Naive thymus-derived CD8-positive, alpha-beta T cell (primary cell): ENCODE data around the gene ARHGAP40. TPM values are rescaled to one million over a fixed set of nuclear protein-coding genes. Genes with fewer than 3 reads are reported as not detected.

Source experiments
- ATAC-seq, 2 donors: fragments of 150-1000 bp; cut with Tn5 transposase in 1 of 2; sonication (Bioruptor Pico), chemical (Tn5 transposase) in 1 of 2; 1 replicate in 1 of 2; 2 replicates in 1 of 2; pipeline ENCODE4 v1.10.0; 2021; ENCODE audit warnings: mild to moderate bottlenecking in 2 of 2, moderate library complexity in 2 of 2
- POLR2A ChIA-PET: fragments of 350-600 bp; sonication (Branson Sonifier 250); formaldehyde crosslinking; loops from one replicate; lab custom pipeline; 2021; ENCODE audit warnings: antibody characterized with exemption; lab: Charles Lee
- DNase-seq, 10 donors: peaks; one replicate each; pipeline versions ENCODE4 v3.0.0 to v3.0.0-alpha.2; 2020 to 2022
- H3K27ac Mint-ChIP-seq, 10 donors: one replicate each; pipeline ENCODE4 v1.8.0; 2020 to 2022; ENCODE audit warnings: mild to moderate bottlenecking in 10 of 10, mixed read lengths in 10 of 10, moderate library complexity in 4 of 10, inconsistent platforms in 1 of 10
- H3K27me3 Mint-ChIP-seq, 5 donors: one replicate each; pipeline ENCODE4 v1.8.0; 2021 to 2022; ENCODE audit warnings: mixed read lengths in 5 of 5
- H3K36me3 Mint-ChIP-seq, 3 donors: one replicate each; pipeline ENCODE4 v1.8.0; 2020 to 2022; ENCODE audit warnings: mixed read lengths in 3 of 3, mild to moderate bottlenecking in 2 of 3, inconsistent platforms in 1 of 3
- H3K4me1 Mint-ChIP-seq, 4 donors: one replicate each; pipeline ENCODE4 v1.8.0; 2021 to 2022; ENCODE audit warnings: mixed read lengths in 4 of 4
- H3K4me3 Mint-ChIP-seq, 10 donors: one replicate each; pipeline ENCODE4 v1.8.0; 2020 to 2022; ENCODE audit warnings: mild to moderate bottlenecking in 10 of 10, mixed read lengths in 10 of 10, moderate library complexity in 6 of 10, inconsistent platforms in 1 of 10
- H3K9me3 Mint-ChIP-seq, 9 donors: one replicate each; pipeline ENCODE4 v1.8.0; 2020 to 2022; ENCODE audit warnings: mixed read lengths in 9 of 9, mild to moderate bottlenecking in 3 of 9, inconsistent platforms in 1 of 9, moderate library complexity in 1 of 9
- polyA plus RNA-seq, 3 donors: library from polyadenylated mRNA; unstranded; fragments of 300-500 nt; fragmentation: Illumina TruSeq; gene quantifications; one replicate each; pipeline ENCODE4 v1.2.3, GENCODE V29; 2021
- total RNA-seq, 8 experiments: library from RNA in 2 of 8; stranded (reverse) in 2 of 8; gene quantifications; one replicate each; pipeline ENCODE4 v1.2.3 and lab custom pipeline; 2021 to 2026

Gene ARHGAP40
- total and polyA plus RNA-seq, 5 experiments from 2014 or later = not detected

DNA sequence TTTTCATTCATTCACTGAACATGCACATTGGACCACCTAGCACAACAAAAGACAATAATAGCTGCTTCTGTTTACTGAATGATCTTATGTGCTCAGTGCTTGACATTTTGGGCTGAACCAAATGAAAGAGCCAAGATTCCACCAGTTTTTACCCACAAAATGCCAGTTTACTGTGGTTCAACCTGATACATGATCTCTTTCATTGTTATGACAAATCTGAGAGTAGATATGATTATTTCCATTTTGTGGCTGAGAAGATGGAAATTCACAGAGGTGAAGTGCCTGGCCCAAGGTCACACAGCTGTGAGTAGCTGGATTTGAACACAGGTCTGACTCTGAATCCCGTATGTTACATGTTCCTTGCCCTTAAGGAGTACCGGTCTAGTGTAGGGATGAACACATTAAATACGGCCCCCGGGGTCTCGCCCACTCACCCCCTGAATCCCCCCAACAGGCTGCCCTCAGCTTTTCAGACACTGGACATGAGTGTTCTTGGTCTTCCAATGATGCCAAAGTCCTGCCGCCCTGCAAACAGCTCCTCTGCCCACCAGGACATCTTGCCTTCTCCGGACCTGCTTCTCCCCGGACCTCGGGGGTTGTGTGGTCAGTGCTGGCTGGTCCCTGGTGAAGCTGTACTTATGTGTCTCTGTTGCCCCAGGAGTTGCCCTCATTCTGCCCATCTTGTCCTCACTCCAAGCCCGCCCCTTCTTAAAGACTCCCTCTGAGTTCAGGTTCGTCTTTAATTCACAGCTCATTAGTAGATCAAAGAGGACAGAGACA lies 64.1 kb downstream of the ARHGAP40 start:
- peaks cover 0 to 2% (median 0%) of the 10 kb centered on the region in 4 donors for H3K4me1 Mint-ChIP-seq
- ATAC-seq (no peak), DNase-seq (no peak)
- H3K27me3 Mint-ChIP-seq = peaks cover 28 to 72% (median 44%) of the 10 kb centered on the region in 5 donors
- H3K4me3 Mint-ChIP-seq = no peak overlapping the region
- POLR2A ChIA-PET = no interaction called here
- no peak overlapping the region for H3K27ac Mint-ChIP-seq
- H3K9me3 Mint-ChIP-seq = peaks cover 0 to 5% (median 0%) of the 10 kb centered on the region in 9 donors
- H3K36me3 Mint-ChIP-seq = peaks cover 0 to 4% (median 0%) of the 10 kb centered on the region in 3 donors

DNA sequence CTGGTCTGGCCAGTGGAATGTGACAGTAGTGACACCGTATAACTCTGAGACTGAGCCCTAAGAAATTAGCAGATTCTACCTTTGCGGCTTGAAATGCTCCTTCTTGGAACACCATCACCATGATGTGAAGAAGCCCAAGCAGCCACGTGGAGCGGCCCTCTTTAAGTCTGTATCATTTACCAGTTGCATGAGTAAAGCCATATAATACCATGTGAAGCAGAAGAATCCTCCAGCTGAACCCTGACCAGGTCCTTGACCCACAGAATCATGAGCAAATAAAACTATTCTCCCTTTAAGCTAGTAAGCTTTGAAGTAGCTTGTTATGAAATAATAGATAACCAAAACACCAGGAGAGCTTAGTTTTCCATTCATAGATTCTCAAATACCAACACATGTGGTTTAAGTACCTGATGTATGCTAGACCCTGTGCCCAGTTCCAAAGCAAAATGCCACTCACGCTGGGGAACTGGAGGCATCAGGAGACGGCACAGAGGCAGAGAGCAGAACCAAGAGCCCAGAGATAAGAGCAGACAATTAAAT lies 65.9 kb downstream of the ARHGAP40 start:
- DNase-seq = no peak
- no peak overlapping the region for H3K4me3 Mint-ChIP-seq
- POLR2A ChIA-PET = interaction anchor here (0.7 kb wide), 1 partner anchor 167 kb away, joined by 3 read pairs; no protein-coding TSS in a partner anchor
- ATAC-seq = no peak
- H3K27me3 Mint-ChIP-seq = peaks cover 26 to 79% (median 51%) of the 10 kb centered on the region in 5 donors
- peaks cover 0 to 2% (median 0%) of the 10 kb centered on the region in 4 donors for H3K4me1 Mint-ChIP-seq
- H3K27ac Mint-ChIP-seq = no peak overlapping the region
- H3K9me3 Mint-ChIP-seq = peaks cover 0 to 5% (median 0%) of the 10 kb centered on the region in 9 donors
- peaks cover 0 to 4% (median 0%) of the 10 kb centered on the region in 3 donors for H3K36me3 Mint-ChIP-seq

DNA sequence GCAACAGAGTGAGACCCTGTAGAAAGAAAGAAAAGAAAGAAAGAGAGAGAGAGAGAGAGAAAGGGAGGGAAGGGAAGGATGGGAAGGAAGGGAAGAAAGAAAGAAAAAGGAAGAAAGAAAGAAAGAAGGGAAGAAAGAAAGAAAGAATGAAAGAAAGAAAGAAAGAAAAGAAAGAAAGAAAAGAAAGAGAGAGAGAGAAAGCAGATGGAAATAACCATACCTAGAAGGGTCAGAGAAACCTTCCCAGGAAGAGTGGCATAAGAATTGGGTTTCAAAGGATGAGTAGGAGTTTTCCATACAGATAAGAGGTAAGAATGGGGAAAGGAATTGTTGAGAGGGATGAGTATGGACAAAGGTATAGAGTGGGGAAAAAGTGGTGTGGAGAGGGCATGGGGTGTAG lies 68.1 kb downstream of the ARHGAP40 start:
- peaks cover 23 to 66% (median 51%) of the 10 kb centered on the region in 5 donors for H3K27me3 Mint-ChIP-seq

DNA sequence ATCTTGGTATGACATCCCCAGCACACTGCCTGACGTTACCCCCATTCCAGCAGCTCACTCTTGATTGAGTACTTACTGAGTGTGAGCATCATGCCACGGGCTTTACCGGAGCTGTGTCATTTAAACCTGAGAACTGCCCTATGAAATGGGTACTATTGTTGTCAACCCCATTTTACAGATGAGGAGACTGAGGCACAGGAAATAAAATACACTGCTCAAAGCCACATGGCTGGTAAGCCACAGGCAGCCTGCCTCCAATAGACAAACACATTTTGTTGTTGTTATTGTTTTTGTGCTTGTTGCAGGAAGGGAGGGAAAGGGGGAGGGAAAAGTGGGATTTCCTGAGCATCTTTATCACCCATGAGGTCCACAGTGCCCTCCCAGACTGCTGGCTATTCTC lies 69.2 kb downstream of the ARHGAP40 start:
- no peak for DNase-seq
- H3K4me1 Mint-ChIP-seq = peaks cover 8 to 18% (median 16%) of the 10 kb centered on the region in 4 donors
- H3K9me3 Mint-ChIP-seq = peaks cover 0 to 2% (median 0%) of the 10 kb centered on the region in 9 donors
- peaks cover 21 to 66% (median 43%) of the 10 kb centered on the region in 5 donors for H3K27me3 Mint-ChIP-seq
- POLR2A ChIA-PET = no interaction called here
- H3K36me3 Mint-ChIP-seq = no peaks in the 10 kb centered on the region
- no peak overlapping the region for H3K4me3 Mint-ChIP-seq
- no peak overlapping the region for H3K27ac Mint-ChIP-seq
- no peak for ATAC-seq

More for the DNA sequence above, 68.1 kb downstream of the ARHGAP40 start:
- Mint-ChIP-seq H3K4me3 (no peak overlapping the region), H3K36me3 (no peaks in the 10 kb centered on the region), H3K27ac (no peak overlapping the region), H3K4me1 (peaks cover 8 to 16% (median 10%) of the 10 kb centered on the region in 4 donors), H3K9me3 (no peaks in the 10 kb centered on the region)
- POLR2A ChIA-PET = no interaction called here
- DNase-seq = no peak
- ATAC-seq = no peak

DNA sequence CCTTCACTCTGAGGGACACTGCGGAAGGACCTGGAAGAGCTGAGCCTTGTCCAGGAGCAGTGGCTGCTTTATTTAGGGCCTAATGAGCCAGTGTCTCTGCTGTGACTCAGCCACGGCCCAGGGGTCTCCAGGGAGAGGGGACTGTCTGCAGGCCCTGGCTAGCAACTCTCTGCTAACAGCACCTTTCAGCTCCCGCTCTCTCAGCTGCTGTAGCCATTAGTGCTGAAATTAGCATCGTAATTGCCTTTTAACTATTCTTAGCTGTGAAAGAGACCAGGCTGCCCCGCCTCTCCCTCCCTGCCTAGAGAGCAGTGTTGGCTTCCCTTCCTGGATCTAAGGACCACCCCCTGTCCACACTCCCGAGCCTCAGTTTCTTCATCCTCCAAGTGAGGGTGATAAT lies 69.6 kb downstream of the ARHGAP40 start:
- Mint-ChIP-seq H3K9me3 (peaks cover 0 to 2% (median 0%) of the 10 kb centered on the region in 9 donors), H3K4me1 (peaks cover 8 to 18% (median 16%) of the 10 kb centered on the region in 4 donors), H3K36me3 (no peaks in the 10 kb centered on the region), H3K27ac (no peak overlapping the region), H3K4me3 (no peak overlapping the region), H3K27me3 (peaks cover 18 to 62% (median 39%) of the 10 kb centered on the region in 5 donors)
- no peak for DNase-seq
- no peak for ATAC-seq
- POLR2A ChIA-PET = no interaction called here

DNA sequence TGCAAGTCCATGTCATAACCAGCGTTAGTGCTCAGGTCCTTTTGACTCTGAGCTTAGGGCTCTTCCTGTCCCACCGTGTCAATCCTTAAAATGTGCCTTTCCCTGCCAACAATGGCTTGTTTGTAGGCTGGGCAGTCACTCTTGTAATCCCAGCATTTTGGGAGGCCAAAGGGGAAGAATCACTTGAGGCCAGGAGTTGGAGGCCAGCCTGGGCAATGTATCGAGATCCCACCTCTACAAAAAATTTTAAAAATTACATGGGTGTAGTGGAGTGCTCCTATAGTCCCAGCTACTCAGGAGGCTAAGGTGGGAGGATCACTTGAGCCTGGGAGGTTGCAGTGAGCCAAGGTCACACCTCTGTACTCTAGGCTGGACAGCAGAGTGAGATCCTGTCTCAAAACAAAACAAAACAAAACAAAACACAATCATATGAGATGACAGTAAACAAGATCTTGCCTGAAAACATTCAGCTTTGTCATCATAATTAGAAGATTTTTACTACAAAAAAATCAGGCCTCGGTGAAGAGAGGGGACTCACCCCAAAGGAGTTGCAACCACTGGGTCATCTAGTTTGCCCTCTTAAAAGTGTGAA lies 70.2 kb downstream of the ARHGAP40 start:
- DNase-seq (no peak), ATAC-seq (no peak)
- H3K9me3 Mint-ChIP-seq = peaks cover 0 to 2% (median 0%) of the 10 kb centered on the region in 9 donors
- no peaks in the 10 kb centered on the region for H3K36me3 Mint-ChIP-seq
- peak overlapping the region in 1 of 10 donors; percentile 60 for H3K27ac Mint-ChIP-seq
- peaks cover 8 to 18% (median 16%) of the 10 kb centered on the region in 4 donors for H3K4me1 Mint-ChIP-seq
- H3K4me3 Mint-ChIP-seq = peak overlapping the region in 1 of 10 donors; percentile 69
- POLR2A ChIA-PET = no interaction called here
- H3K27me3 Mint-ChIP-seq = peaks cover 18 to 56% (median 36%) of the 10 kb centered on the region in 5 donors

DNA sequence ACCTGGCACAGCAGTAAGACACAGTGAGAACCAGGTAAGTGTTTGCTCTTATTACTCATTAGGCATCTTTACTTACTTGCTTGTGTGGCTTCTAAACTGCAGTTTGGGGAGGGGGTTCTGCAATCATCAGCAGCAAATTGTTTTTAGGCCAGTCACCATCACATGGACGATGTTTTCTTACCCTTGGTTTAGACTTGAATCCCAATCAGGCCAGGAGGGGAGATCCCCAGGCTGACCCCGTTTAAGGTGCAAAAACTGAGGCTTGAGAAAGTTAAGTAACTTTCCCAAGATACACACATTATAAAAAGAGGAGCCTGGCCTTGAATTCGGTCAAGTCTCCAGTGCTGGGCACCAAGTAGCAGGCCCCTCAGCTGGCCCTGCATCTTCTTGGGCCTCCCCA lies 70.9 kb downstream of the ARHGAP40 start:
- POLR2A ChIA-PET = no interaction called here
- no peak for ATAC-seq
- peaks cover 16 to 51% (median 33%) of the 10 kb centered on the region in 5 donors for H3K27me3 Mint-ChIP-seq
- no peak overlapping the region for H3K27ac Mint-ChIP-seq
- no peak for DNase-seq
- H3K9me3 Mint-ChIP-seq = peaks cover 0 to 2% (median 0%) of the 10 kb centered on the region in 9 donors
- H3K4me1 Mint-ChIP-seq = peaks cover 8 to 18% (median 16%) of the 10 kb centered on the region in 4 donors
- H3K4me3 Mint-ChIP-seq = peak overlapping the region in 5 of 10 donors; percentile 9 to 69 (median 19)
- H3K36me3 Mint-ChIP-seq = no peaks in the 10 kb centered on the region

DNA sequence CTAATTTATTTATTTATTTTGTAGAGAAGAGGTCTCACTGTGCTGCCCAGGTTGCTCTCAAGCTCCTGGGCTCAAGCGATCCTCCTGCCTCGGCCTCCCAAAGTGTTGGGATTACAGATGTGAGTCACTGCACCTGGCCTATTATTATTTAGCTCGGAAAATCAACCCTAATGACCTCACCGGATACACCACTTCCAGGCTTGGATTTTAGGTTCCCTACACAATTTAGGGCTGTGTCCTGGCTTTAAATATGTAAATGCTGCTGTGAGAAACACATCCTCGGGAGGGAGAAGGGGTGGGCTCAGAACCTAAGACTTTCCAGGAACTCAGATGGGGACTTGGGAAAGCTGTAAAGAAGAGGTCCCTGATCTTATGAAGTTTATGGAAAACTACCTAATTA lies 71.7 kb downstream of the ARHGAP40 start:
- no peak for ATAC-seq
- POLR2A ChIA-PET = no interaction called here
- DNase-seq = no peak
- Mint-ChIP-seq H3K9me3 (peaks cover 0 to 2% (median 0%) of the 10 kb centered on the region in 9 donors), H3K27me3 (peaks cover 9 to 44% (median 26%) of the 10 kb centered on the region in 5 donors), H3K4me1 (peaks cover 8 to 18% (median 16%) of the 10 kb centered on the region in 4 donors), H3K4me3 (peak overlapping the region; percentile 79 to 92 (median 88)), H3K36me3 (no peaks in the 10 kb centered on the region), H3K27ac (peak overlapping the region in 2 of 10 donors; percentile 4 to 81)

DNA sequence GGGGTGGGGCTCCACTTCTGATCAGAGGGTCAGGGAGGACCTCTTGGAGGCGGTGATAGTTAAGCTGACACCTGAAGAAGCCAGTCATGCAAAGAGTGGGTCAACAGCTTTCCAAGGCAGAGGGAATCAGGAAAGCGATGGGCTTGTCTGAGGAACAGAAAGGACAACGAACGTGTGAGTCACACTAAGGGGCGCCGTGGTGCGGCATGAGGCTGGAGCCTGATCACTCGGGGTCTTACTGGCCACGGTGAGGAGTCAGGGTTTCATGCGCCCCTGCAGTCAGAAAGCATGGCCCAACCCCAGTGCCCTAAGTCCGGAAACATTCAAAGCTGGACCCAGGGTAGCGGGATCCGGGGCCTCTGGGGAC lies 72.1 kb downstream of the ARHGAP40 start:
- H3K27me3 Mint-ChIP-seq = peaks cover 8 to 43% (median 21%) of the 10 kb centered on the region in 5 donors
- no peaks in the 10 kb centered on the region for H3K36me3 Mint-ChIP-seq
- peak overlapping the region; percentile 79 to 92 (median 88) for H3K4me3 Mint-ChIP-seq
- peak overlapping the region in 4 of 10 donors; percentile 4 to 81 (median 30) for H3K27ac Mint-ChIP-seq
- peaks cover 0 to 2% (median 0%) of the 10 kb centered on the region in 9 donors for H3K9me3 Mint-ChIP-seq
- DNase-seq (peak in 1 of 10 donors; percentile 15), ATAC-seq (peak; percentile 15 to 45)
- H3K4me1 Mint-ChIP-seq = peaks cover 8 to 18% (median 16%) of the 10 kb centered on the region in 4 donors
- POLR2A ChIA-PET = no interaction called here

DNA sequence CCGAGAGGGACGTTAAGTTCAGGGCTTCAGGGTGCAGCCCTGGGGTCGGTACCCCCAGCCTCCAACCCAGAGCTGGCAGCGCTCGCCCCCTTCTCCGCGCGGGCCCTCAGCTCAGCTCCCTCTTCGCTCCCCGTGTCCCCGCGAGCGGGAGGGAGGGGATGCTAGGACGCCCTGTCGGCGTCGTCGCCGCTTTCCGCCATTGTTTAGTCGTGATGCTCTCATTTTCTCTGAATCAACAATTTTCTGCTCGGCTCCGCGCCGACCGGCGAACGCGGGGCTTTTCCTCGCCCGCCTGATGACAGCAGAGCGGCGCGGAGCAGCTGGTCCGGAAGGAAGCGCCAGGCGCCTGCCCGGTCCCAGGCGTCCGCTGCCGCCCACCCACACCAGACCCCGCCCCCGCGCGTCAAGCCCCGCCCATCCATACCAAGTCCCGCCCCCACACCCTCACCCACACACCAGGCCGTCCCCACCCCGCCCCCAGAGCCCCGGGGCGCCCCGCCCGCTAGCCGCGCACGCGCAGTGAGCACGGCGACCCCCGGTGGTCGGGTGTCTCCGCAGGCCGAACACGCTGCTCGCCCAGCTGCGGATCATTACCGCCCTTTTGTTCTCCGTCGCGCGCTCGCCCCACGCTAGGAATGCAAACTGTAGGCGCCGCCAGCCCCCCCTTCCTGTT lies 72.6 kb downstream of the ARHGAP40 start:
- Mint-ChIP-seq H3K9me3 (peaks cover 0 to 2% (median 0%) of the 10 kb centered on the region in 9 donors), H3K4me3 (peak overlapping the region; percentile 78 to 92 (median 86)), H3K36me3 (no peaks in the 10 kb centered on the region), H3K27ac (peak overlapping the region in 6 of 10 donors; percentile 43 to 86 (median 73)), H3K4me1 (peaks cover 8 to 18% (median 16%) of the 10 kb centered on the region in 4 donors), H3K27me3 (peaks cover 8 to 37% (median 16%) of the 10 kb centered on the region in 5 donors)
- ATAC-seq (peak; percentile 83 to 85), DNase-seq (peak; percentile 9 to 74 (median 51))
- POLR2A ChIA-PET = no interaction called here

DNA sequence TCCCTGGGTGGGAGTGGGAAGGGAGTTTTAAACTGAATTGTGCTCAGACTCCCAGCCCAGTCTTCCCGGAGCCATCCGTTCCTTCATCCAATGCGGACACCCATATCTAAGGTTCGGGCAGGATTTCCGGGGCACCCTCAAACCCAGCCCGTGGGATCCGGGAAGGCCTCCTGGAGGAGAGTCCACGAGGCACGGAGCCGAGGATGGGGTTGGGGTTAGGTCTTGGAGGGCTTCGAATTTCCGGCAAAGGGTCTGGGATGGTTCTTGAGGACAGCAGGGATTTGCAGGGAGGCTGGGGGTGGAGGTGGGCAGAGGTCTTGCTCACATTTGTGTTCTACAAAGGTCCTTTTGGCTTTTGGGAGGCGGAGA lies 73.1 kb downstream of the ARHGAP40 start:
- H3K27me3 Mint-ChIP-seq = peaks cover 5 to 33% (median 12%) of the 10 kb centered on the region in 5 donors
- H3K36me3 Mint-ChIP-seq = no peaks in the 10 kb centered on the region
- H3K27ac Mint-ChIP-seq = peak overlapping the region in 4 of 10 donors; percentile 9 to 46 (median 33)
- no peak for DNase-seq
- H3K4me1 Mint-ChIP-seq = peaks cover 8 to 18% (median 16%) of the 10 kb centered on the region in 4 donors
- H3K4me3 Mint-ChIP-seq = peak overlapping the region; percentile 68 to 86 (median 77)
- H3K9me3 Mint-ChIP-seq = peaks cover 0 to 2% (median 0%) of the 10 kb centered on the region in 9 donors
- ATAC-seq = no peak
- POLR2A ChIA-PET = no interaction called here

DNA sequence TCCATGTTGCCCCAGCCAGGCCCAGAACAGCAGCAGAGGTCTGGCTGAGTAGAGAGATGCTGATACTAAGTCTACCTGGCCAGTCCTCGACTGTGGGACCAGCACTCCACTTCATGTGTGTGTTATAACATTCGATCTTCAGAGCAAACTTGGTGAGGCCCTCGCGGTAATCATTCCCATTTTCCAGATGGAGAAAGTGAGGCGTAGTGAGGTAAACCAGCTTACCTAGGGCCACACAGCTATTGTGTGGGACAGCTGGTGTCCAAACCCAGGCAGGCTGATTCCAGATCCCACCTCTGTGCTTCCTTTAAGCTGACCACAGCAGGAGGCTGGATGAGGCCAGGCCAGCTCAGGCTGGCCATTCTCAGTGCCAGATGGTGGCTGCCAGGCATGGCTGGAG lies 75.0 kb downstream of the ARHGAP40 start:
- DNase-seq = no peak
- Mint-ChIP-seq H3K27ac (no peak overlapping the region), H3K9me3 (peaks cover 0 to 19% (median 1%) of the 10 kb centered on the region in 9 donors), H3K4me1 (peaks cover 6 to 18% (median 16%) of the 10 kb centered on the region in 4 donors), H3K36me3 (no peaks in the 10 kb centered on the region), H3K4me3 (no peak overlapping the region), H3K27me3 (peaks cover 7 to 38% (median 19%) of the 10 kb centered on the region in 5 donors)
- no peak for ATAC-seq
- POLR2A ChIA-PET = no interaction called here
